GM06990 (cell line): ENCODE results near the gene RFXAP.

Source experiments
- DNase-seq: peaks from one replicate; pipeline ENCODE4 v3.0.0-alpha.2; 2011; ENCODE audit not compliant: insufficient read length; ENCODE audit errors: extremely low read depth
- H3K27me3 ChIP-seq: replicated peaks from 2 replicates; pipeline ENCODE4 v1.6.0; 2011; ENCODE audit warnings: low read length; ENCODE audit not compliant: control insufficient read depth, insufficient read depth
- H3K36me3 ChIP-seq: 2 replicates; pipeline ENCODE4 v1.5.1; 2011; ENCODE audit warnings: low read length; ENCODE audit not compliant: control insufficient read depth, insufficient read depth
- H3K4me3 ChIP-seq: replicated peaks from 2 replicates; pipeline ENCODE4 v1.5.1; 2011; ENCODE audit warnings: low read depth, mild to moderate bottlenecking, control low read depth, low read length
- TF ChIP-seq, protein P1 (sequence below): IDR thresholded peaks from 2 replicates; pipeline ENCODE4 v1.5.1; 2011; ENCODE audit warnings: low read length, control low read depth, mild to moderate bottlenecking, inconsistent platforms; ENCODE audit not compliant: insufficient read depth, poor library complexity, severe bottlenecking

RFXAP gene

DNA sequence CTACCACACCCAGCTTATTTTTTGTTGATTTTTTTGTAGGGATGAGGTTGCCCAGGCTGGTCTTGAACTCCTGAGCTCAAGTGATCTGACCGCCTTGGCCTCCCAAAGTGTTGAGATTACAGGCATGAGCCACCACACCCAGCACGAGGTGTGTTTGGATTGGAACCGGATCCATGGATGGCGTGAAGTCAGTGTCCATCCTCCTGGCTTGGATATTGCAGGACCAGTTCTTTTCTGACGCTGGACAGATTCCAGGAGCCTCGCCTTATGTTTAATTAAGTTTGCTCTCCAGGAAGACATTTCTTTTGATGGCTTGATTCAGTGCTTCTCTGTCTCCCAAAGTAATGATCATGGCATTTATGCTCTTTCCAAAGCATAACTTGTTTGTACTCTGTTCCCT is 14.4 kb upstream of the RFXAP start:
- Histone ChIP-seq H3K4me3 (no peak overlapping the region), H3K36me3 (no peaks in the 10 kb centered on the region), H3K27me3 (no peaks in the 10 kb centered on the region; the same call in 1 of the 2 replicates)
- TF ChIP-seq, protein P1, sequence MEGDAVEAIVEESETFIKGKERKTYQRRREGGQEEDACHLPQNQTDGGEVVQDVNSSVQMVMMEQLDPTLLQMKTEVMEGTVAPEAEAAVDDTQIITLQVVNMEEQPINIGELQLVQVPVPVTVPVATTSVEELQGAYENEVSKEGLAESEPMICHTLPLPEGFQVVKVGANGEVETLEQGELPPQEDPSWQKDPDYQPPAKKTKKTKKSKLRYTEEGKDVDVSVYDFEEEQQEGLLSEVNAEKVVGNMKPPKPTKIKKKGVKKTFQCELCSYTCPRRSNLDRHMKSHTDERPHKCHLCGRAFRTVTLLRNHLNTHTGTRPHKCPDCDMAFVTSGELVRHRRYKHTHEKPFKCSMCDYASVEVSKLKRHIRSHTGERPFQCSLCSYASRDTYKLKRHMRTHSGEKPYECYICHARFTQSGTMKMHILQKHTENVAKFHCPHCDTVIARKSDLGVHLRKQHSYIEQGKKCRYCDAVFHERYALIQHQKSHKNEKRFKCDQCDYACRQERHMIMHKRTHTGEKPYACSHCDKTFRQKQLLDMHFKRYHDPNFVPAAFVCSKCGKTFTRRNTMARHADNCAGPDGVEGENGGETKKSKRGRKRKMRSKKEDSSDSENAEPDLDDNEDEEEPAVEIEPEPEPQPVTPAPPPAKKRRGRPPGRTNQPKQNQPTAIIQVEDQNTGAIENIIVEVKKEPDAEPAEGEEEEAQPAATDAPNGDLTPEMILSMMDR, result no peak
- DNase-seq, result no peak

DNA sequence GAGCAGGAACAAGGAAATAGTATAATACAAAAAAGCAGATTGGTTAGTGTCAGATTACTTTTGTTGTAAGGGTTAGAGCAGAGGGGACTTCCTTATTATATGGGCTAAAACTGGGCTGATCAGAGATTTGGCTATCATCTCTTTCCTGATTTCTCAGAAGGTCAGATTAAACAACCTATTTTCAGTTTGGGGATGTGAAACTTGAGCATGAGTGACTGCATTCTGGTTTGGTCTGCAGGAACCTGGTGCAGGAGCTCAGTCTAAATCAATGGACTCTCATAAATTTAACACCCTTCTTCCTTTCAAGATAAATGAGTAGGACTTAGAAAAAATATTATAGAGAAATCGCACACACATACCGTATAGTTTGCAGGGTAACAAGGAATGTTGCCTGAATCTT is 12.9 kb upstream of the RFXAP start:
- Histone ChIP-seq H3K27me3 (no peaks in the 10 kb centered on the region; the same call in 1 of the 2 replicates), H3K4me3 (no peak overlapping the region), H3K36me3 (no peaks in the 10 kb centered on the region)
- TF ChIP-seq, protein P1, result no peak
- no peak for DNase-seq

DNA sequence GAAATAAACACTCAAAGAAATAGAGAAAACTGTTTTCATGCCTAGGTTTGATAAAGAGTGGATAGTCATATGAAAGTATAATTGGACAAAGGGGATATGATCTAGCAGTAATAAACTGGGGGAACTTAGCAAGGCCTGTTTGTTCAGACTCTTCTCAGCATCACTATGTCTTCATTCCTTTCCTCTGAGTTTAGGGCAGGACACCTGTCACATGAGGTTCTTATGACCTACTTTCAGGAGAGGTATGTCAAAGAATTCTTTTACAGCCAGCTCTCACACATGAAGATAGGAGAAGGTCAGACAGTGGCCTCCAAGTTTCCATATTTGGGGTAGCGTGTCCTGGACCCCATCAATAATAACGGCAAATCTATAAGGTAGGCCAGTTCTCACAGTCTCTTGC is 11.4 kb upstream of the RFXAP start:
- TF ChIP-seq, protein P1, result no peak
- H3K4me3 ChIP-seq, result no peak overlapping the region
- no peaks in the 10 kb centered on the region; the same call in 1 of the 2 replicates for H3K27me3 ChIP-seq

DNA sequence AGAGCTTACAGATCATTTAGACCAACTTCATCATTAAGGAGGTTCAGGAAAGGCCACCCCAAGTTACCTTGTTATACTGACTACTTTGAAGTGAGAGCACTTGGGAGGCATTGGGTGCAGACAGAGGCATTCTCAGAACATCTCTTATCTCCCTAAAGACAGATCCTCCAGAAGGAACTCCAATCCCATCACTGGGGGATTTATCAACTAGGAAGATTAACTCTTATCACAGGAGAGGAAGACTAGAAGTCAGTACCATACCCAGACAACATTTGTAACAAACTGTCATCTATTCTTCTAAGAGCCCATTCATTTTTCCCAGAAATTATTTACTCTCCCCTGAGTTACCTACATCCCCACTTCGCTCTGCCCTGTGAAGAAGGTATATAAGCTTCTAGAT is 5.8 kb upstream of the RFXAP start:
- no peak for DNase-seq
- TF ChIP-seq, protein P1, result no peak
- no peak overlapping the region for H3K4me3 ChIP-seq
- H3K27me3 ChIP-seq, result no peaks in the 10 kb centered on the region
- H3K36me3 ChIP-seq, result no peaks in the 10 kb centered on the region

More for the DNA sequence above, 11.4 kb upstream of the RFXAP start:
- H3K36me3 ChIP-seq, result no peaks in the 10 kb centered on the region
- no peak for DNase-seq

DNA sequence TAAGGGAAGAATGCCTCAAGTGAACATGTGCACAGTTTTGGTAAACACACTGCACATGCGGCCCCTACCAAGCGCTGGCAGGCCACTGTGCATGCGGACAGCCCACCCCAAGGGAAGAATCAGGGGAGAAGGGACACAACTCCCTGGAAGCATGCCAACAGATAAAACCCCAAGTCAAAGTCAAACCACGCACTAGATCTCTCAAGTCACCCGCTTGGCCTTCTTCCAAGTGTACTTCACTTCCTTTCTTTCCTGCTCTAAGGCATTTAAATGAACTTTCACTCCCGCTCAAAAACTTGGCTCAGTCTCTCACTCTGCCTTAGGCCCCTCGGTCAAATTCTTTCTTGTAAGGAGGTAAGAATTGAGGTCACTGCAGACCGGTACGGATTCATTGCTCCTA is 4.6 kb upstream of the RFXAP start:
- Histone ChIP-seq H3K36me3 (no peaks in the 10 kb centered on the region), H3K4me3 (no peak overlapping the region), H3K27me3 (no peaks in the 10 kb centered on the region)
- TF ChIP-seq, protein P1, result no peak
- DNase-seq, result no peak

- DNase-seq, result no peak
- Histone ChIP-seq H3K4me3 (no peak overlapping the region), H3K36me3 (no peaks in the 10 kb centered on the region), H3K27me3 (no peaks in the 10 kb centered on the region)
- TF ChIP-seq, protein P1, result peak; percentile 40
Measured at GRCh38 chr13:36815062-36815461, 4.0 kb upstream of the RFXAP start.
